HFF-Myc (cell line): Measurements from ENCODE around the gene UGT1A8.
"Not testable (repeated sequence)": the region's sequence is repeated elsewhere in the genome, so short reads cannot be mapped to it uniquely, and the experiment has no call there.

ENCODE experiments used
- DNase-seq: peaks from one replicate; pipeline ENCODE4 v3.0.0-alpha.2; 2011; ENCODE audit warnings: low read depth; ENCODE audit errors: extremely low read depth
- H3K4me3 ChIP-seq: replicated peaks from 2 replicates; pipeline ENCODE4 v1.5.1; 2011; ENCODE audit warnings: low read depth, mild to moderate bottlenecking, control low read depth, low read length
- CTCF ChIP-seq: IDR thresholded peaks from 2 replicates; pipeline ENCODE4 v1.5.1; 2012; ENCODE audit warnings: mild to moderate bottlenecking, low read depth, low read length, control low read depth; ENCODE audit errors: missing control alignments

The UGT1A8 gene

DNA sequence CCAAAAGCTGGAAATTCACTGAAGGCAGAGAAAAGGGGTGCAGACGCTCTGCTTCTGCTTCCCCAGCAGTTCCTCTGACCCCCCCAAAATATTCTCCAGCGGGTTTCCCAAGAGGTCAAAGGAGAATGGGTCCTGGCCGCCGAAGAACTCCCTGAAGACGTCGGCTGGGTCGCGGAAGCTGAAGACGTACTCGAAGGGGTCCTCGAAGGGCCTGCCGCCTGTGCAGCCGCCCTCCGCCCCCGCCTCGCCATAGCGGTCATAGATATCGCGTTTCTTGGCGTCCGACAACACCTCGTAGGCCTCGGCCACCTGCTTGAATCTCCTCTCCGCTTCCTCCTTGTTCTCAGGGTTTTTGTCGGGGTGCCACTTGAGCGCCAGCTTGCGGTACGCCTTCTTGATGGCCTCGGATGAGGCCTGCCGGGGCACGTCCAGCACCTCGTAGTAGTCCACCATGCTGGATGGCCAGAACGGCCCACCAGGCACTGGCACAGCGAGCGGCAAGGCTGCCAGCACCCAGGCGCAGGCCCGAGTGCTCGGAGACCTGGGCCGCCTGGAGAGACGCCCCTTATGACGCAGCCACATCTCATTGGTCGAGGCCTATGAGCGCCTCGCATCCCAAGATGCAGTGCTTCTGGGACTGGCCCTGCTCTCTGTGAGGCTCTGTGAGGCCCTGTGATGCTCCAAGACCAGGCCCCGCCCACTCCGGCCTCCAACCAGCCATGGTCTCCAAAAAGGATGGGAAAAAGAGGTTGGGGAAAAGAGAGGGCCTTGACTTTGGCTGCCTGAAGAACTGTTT is 126.2 kb downstream of the UGT1A8 start:
- H3K4me3 ChIP-seq, result no peak overlapping the region
- no peak for DNase-seq

GRCh38 chr2:233745073-233745755 is 127.8 kb downstream of the UGT1A8 start:
- H3K4me3 ChIP-seq, result no peak overlapping the region
- DNase-seq, result no peak
- no peak for TF ChIP-seq CTCF

More for the DNA sequence above, 126.2 kb downstream of the UGT1A8 start:
- no peak for TF ChIP-seq CTCF

DNA sequence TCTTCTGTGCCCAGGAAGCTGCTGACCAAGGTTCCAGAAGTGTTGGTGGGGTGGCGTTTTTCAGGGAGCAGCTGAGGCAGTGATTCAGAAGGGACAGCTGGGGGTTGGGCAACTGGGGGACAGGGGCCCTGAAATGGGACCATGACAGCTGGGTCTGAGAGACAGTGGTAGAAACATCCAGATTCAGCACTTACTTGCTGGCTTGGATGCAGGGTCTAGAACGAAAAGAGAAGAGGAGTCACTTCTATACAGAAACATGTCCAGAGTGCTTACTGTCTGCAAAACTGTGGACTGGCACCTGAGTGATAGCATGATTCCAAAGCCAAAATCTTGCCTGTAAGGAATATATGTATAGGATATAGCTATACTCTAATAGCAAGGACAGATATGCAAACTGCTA is 128.4 kb downstream of the UGT1A8 start:
- H3K4me3 ChIP-seq, DNase-seq: not testable (repeated sequence)

DNA sequence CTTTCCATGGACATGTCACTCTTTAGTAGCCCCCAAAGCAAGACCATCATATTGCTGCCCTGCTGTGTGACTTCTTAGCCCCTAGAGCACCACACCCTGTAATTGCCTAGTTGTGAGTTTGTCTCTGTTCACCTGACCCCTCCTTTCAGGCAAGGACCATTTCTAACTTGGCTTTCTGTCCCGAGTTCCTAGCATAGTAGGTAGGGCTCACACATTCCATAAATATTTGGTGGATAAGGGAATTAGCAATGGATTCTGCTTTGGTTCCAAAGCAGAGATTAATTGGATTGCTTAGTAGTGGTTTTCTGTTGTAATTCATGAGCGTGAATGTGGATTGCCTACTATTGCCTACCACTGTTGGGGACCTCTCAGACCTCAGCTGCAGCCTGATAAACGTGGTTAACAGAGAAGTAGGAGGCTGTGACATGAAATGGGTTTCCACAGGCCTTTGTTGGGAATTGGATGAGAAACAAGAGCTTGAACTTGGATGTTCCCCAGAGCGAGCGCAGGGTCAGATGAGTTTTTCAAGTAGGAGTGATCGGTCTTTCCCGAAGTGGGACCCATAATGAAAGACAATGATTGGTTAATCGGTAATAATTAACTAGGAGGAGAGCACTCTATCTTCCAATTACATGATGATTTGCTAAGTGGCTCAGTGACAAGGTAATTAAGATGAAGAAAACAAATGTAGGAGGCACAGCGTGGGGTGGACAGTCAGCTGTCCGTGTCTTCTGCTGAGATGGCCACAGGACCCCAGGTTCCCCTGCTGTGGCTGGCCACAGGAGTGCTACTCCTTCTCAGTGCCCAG is 129.2 kb downstream of the UGT1A8 start:
- no peak overlapping the region for H3K4me3 ChIP-seq
- no peak for DNase-seq
- no peak for TF ChIP-seq CTCF

DNA sequence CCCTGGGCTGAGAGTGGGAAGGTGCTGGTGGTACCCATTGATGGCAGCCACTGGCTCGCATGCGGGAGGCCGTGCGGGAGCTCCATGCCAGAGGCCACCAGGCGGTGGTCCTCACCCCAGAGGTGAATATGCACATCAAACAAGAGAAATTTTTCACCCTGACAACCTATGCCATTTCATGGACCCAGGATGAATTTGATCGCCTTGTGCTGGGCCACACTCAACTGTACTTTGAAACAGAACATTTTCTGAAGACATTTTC is 129.8 kb downstream of the UGT1A8 start:
- no peak overlapping the region for H3K4me3 ChIP-seq
- DNase-seq, result no peak
- no peak for TF ChIP-seq CTCF

DNA sequence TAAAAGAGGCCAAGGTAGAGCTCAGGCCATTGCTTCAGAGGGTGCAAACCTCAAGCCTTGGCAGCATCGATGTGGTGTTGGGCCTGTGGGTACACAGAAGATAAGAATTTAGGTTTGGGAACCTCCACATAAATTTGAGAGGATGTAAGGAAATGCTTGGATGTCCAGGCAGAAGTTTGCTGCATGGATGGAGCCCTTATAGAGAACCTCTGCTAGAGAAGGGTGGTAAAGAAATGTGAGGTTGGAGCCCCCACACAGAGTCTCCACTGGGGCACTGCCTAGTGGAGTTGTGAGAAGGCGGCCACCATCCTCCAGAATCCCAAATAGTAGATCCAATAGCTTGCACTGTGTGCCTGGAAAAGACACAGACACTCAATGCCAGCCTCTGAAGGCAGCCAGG is 133.3 kb downstream of the UGT1A8 start:
- H3K4me3 ChIP-seq, DNase-seq: not testable (repeated sequence)

DNA sequence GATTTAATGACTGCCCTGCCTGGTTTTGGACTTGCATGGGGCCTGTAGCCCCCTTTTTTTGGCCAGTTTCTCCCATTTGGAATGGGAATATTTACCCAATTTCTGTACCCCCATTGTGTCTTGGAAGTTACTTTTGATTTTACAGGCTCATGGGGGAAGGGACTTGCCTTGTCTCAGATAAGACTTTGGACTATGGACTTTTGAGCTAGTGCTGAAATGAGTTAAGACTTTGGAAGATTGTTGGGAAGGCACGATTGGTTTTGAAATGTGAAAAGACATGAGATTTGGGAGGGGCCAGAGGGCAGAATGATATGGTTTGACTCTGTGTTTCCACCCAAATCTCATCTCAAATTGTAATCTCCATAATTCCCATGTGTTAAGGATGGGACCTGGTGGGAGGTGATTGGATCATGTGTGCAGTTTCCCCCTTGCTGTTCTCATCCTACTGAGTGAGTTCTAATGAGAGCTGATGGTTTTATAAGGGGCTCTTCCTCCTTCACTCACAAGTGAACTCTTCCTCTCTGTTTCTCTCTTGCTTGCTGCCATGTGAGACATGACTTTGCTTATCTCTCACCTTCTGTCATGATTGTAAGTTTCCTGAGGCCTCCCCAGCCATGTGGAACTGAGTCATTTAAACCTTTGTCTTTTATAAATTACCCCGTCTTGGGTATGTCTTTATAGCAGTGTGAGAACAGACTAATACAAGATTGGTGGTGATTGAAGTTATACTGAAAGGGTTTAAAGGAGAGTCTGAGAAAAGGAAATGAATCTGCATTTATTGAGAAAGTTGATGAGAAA is 134.0 kb downstream of the UGT1A8 start:
- DNase-seq, H3K4me3 ChIP-seq: not testable (repeated sequence)
